Limb (tissue), 2 donors: Measurements from ENCODE around the gene TRAPPC14.
"Not testable (repeated sequence)": the region's sequence is repeated elsewhere in the genome, so short reads cannot be mapped to it uniquely, and the experiment has no call there.

ENCODE experiments used
- DNase-seq, 2 donors: peaks; one replicate each; pipeline ENCODE4 v3.0.0-alpha.2; 2016; ENCODE audit errors: extremely low spot score in 2 of 2

TRAPPC14 gene

GRCh38 chr7:100153708-100154535, 4.6 kb downstream of the TRAPPC14 start:
- DNase-seq: no peak

GRCh38 chr7:100152937-100153666, 5.4 kb downstream of the TRAPPC14 start:
- DNase-seq: no peak

- DNase-seq: no peak
Measured at GRCh38 chr7:100152404-100152803, 6.1 kb downstream of the TRAPPC14 start.

GRCh38 chr7:100148559-100149328, 9.8 kb downstream of the TRAPPC14 start, which contains the start of gene LAMTOR4:
LAMTOR4 (plus strand) TSS chr7:100148918; CDS start chr7:100148973, 55 bp downstream.
- DNase-seq: peak; percentile 97 to 99

- DNase-seq: no peak
Measured at GRCh38 chr7:100148225-100148558, 10.3 kb downstream of the TRAPPC14 start.

GRCh38 chr7:100147278-100147677, 11.2 kb downstream of the TRAPPC14 start:
- no peak for DNase-seq

- not testable (repeated sequence) for DNase-seq
Measured at GRCh38 chr7:100146350-100146749, 12.2 kb downstream of the TRAPPC14 start.

- DNase-seq: no peak
Measured at GRCh38 chr7:100142461-100142860, 16.1 kb downstream of the TRAPPC14 start.

- DNase-seq: no peak
Measured at GRCh38 chr7:100141555-100141949, 17.0 kb downstream of the TRAPPC14 start.

GRCh38 chr7:100137851-100138760, 20.4 kb downstream of the TRAPPC14 start:
- no peak for DNase-seq

GRCh38 chr7:100132697-100133151, 25.8 kb downstream of the TRAPPC14 start:
- peak; percentile 45 to 72 for DNase-seq

GRCh38 chr7:100132126-100132525, 26.4 kb downstream of the TRAPPC14 start:
- DNase-seq: no peak

GRCh38 chr7:100130608-100131453, 27.7 kb downstream of the TRAPPC14 start:
- peak; percentile 66 to 90 for DNase-seq

- not testable (repeated sequence) for DNase-seq
Measured at GRCh38 chr7:100130220-100130607, 28.3 kb downstream of the TRAPPC14 start.

- DNase-seq: no peak
Measured at GRCh38 chr7:100128637-100128963, 29.9 kb downstream of the TRAPPC14 start.

GRCh38 chr7:100127866-100128636, 30.5 kb downstream of the TRAPPC14 start:
- DNase-seq: peak in 1 of 2 donors; percentile 64

GRCh38 chr7:100126931-100127865, 31.3 kb downstream of the TRAPPC14 start, which contains the start of gene MBLAC1:
MBLAC1 (plus strand) TSS chr7:100126967; CDS start chr7:100127396, 429 bp downstream.
- DNase-seq: peak; percentile 93 to 96
